Smooth muscle cell (in vitro differentiated cells): ENCODE data around the gene CNN3. TPM values are rescaled to one million over a fixed set of nuclear protein-coding genes. Genes with fewer than 3 reads are reported as not detected.

ENCODE experiments used
- DNase-seq: peaks from one replicate; lab custom pipeline; 2025; ENCODE audit not compliant: unreplicated experiment; lab: John Stamatoyannopoulos, UW
- H2AFZ ChIP-seq: fragments of 200-600 bp; sonication (generic); 2 replicates; pipeline ENCODE4 v1.6.0; 2016; ENCODE audit warnings: antibody characterized with exemption, low read depth, mild to moderate bottlenecking
- H3F3A ChIP-seq: fragments of 200-600 bp; sonication (generic); 2 replicates; pipeline ENCODE4 v1.6.0; 2017; ENCODE audit warnings: antibody characterized with exemption, low read depth
- H3K27ac ChIP-seq: fragments of 200-600 bp; sonication (generic); 2 replicates; pipeline ENCODE4 v1.5.1; 2016; ENCODE audit warnings: low read depth, mild to moderate bottlenecking
- H3K27me3 ChIP-seq: fragments of 200-600 bp; sonication (generic); 2 replicates; pipeline ENCODE4 v1.6.1; 2016; ENCODE audit warnings: low read depth, mild to moderate bottlenecking
- H3K36me3 ChIP-seq: fragments of 200-600 bp; sonication (generic); 2 replicates; pipeline ENCODE4 v1.5.1; 2016; ENCODE audit warnings: low read depth
- H3K4me1 ChIP-seq: fragments of 200-600 bp; sonication (generic); 2 replicates; pipeline ENCODE4 v1.5.1; 2016; ENCODE audit warnings: low read depth
- H3K4me2 ChIP-seq: fragments of 200-600 bp; sonication (generic); 2 replicates; pipeline ENCODE4 v1.6.0; 2016; ENCODE audit warnings: mild to moderate bottlenecking
- H3K4me3 ChIP-seq: fragments of 200-600 bp; sonication (generic); 2 replicates; pipeline ENCODE4 v1.5.1; 2016; ENCODE audit warnings: mild to moderate bottlenecking
- H3K79me2 ChIP-seq: fragments of 200-600 bp; sonication (generic); 2 replicates; pipeline ENCODE4 v1.6.0; 2016; ENCODE audit warnings: low read depth, mild to moderate bottlenecking
- H3K9ac ChIP-seq: fragments of 200-600 bp; sonication (generic); 2 replicates; pipeline ENCODE4 v1.6.0; 2016; ENCODE audit warnings: low read depth
- H3K9me3 ChIP-seq: fragments of 200-600 bp; sonication (generic); replicated peaks from 2 replicates; pipeline ENCODE4 v1.5.1; 2016; ENCODE audit warnings: low read depth
- H4K20me1 ChIP-seq: fragments of 200-600 bp; sonication (generic); 2 replicates; pipeline ENCODE4 v1.6.0; 2016; ENCODE audit warnings: low read depth
- WGBS: methylation state at CpG from one replicate; pipeline ENCODE4 v1.1.7; 2016; ENCODE audit warnings: low lambda C conversion rate; 5-methylcytosine and 5-hydroxymethylcytosine counted together
- polyA plus RNA-seq: library from polyadenylated mRNA; unstranded; fragments of >200 nt; fragmentation: Nextera tagmentation; extraction: Ambion mirVana; gene quantifications from 2 replicates; pipeline ENCODE4 v1.2.1, GENCODE V29; 2016
- total RNA-seq: library from RNA; depleted of rRNA; stranded (reverse); fragments of >200 nt; gene quantifications from 2 replicates; pipeline ENCODE4 v1.2.3, GENCODE V29; 2014
- TF ChIP-seq, protein P1 (sequence below): fragments of 200-600 bp; sonication (generic); IDR thresholded peaks from 2 replicates; pipeline ENCODE4 v1.5.1; 2017; ENCODE audit warnings: borderline replicate concordance, mild to moderate bottlenecking, antibody characterized with exemption; ENCODE audit not compliant: insufficient read depth, poor library complexity, severe bottlenecking

The CNN3 gene
- total and polyA plus RNA-seq, 2 experiments from 2014 or later, result 467 to 633 TPM

DNA sequence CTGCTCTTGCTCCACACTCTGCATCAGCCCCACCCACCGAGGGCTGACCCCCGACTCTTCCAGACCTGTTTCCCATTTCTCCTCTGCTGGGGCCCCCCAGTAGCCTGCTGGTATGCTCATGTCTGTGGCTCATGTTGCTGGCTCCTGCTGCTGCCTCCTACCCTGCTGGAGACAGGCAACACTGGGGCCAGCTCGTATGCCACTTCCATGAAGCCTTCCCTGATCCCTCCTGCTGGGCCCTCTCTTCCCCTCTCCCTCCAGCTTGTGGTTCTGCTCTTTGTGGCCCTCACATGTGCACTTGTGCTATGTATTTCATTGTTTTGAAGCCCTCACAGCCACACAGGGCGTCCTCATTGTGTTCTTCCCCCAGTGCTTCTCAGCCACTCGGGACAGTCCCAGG lies 40.5 kb downstream of the CNN3 start:
- WGBS, result 90% methylated on average over 5 of the region's 5 CpGs
- TF ChIP-seq, protein P1, sequence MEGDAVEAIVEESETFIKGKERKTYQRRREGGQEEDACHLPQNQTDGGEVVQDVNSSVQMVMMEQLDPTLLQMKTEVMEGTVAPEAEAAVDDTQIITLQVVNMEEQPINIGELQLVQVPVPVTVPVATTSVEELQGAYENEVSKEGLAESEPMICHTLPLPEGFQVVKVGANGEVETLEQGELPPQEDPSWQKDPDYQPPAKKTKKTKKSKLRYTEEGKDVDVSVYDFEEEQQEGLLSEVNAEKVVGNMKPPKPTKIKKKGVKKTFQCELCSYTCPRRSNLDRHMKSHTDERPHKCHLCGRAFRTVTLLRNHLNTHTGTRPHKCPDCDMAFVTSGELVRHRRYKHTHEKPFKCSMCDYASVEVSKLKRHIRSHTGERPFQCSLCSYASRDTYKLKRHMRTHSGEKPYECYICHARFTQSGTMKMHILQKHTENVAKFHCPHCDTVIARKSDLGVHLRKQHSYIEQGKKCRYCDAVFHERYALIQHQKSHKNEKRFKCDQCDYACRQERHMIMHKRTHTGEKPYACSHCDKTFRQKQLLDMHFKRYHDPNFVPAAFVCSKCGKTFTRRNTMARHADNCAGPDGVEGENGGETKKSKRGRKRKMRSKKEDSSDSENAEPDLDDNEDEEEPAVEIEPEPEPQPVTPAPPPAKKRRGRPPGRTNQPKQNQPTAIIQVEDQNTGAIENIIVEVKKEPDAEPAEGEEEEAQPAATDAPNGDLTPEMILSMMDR, result no peak
- no peaks in the 10 kb centered on the region for H4K20me1 ChIP-seq
- no peak overlapping the region for H3K4me2 ChIP-seq
- H3K4me3 ChIP-seq, result no peak overlapping the region
- no peak overlapping the region for H3K9ac ChIP-seq
- H3F3A ChIP-seq, result peaks cover 21% of the 10 kb centered on the region
- no peaks in the 10 kb centered on the region for H3K27me3 ChIP-seq
- H3K27ac ChIP-seq, result no peak overlapping the region
- no peaks in the 10 kb centered on the region for H3K9me3 ChIP-seq
- H3K79me2 ChIP-seq, result no peaks in the 10 kb centered on the region
- no peaks in the 10 kb centered on the region for H3K36me3 ChIP-seq
- DNase-seq, result no peak
- H2AFZ ChIP-seq, result no peak overlapping the region
- peaks cover 13% of the 10 kb centered on the region for H3K4me1 ChIP-seq

DNA sequence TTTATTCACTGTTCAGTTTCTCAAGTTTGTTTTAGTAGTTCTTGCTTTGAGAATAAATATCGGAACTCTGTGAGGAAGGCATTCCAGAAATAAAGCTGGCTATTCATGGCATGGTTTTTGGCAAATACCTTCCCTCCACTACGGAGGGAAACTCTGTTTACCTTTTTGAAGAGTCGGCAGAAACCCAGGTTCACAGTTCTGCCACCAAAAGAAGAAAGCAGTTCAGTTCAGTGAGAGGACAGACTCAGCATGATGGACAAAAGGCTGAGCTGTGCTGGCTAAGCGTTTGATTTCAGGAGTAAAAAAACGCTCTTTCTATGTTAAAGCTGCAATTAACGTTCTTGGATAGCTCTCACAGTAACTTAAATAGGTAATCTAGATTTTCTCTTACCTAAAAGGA lies 42.4 kb downstream of the CNN3 start:
- H2AFZ ChIP-seq, result no peak overlapping the region
- H3K4me3 ChIP-seq, result no peak overlapping the region
- H3K4me2 ChIP-seq, result peak overlapping the region; percentile 52
- H3K9me3 ChIP-seq, result no peaks in the 10 kb centered on the region
- no peaks in the 10 kb centered on the region for H3K27me3 ChIP-seq
- H3F3A ChIP-seq, result peaks cover 15% of the 10 kb centered on the region
- H4K20me1 ChIP-seq, result no peaks in the 10 kb centered on the region
- WGBS, result 79% methylated on average over 6 of the region's 6 CpGs
- no peaks in the 10 kb centered on the region for H3K36me3 ChIP-seq
- peaks cover 13% of the 10 kb centered on the region for H3K4me1 ChIP-seq
- TF ChIP-seq, protein P1, result no peak
- no peaks in the 10 kb centered on the region for H3K79me2 ChIP-seq
- peak overlapping the region; percentile 58 for H3K27ac ChIP-seq
- no peak for DNase-seq
- H3K9ac ChIP-seq, result no peak overlapping the region

GRCh38 chr1:94884106-94884505 lies 42.8 kb downstream of the CNN3 start:
- H3K9me3 ChIP-seq, result no peaks in the 10 kb centered on the region
- peak overlapping the region; percentile 52 for H3K4me2 ChIP-seq
- H3K4me1 ChIP-seq, result peaks cover 13% of the 10 kb centered on the region
- H3K79me2 ChIP-seq, result no peaks in the 10 kb centered on the region
- peaks cover 14% of the 10 kb centered on the region for H3F3A ChIP-seq
- no peak for DNase-seq
- H2AFZ ChIP-seq, result no peak overlapping the region
- no peak overlapping the region for H3K4me3 ChIP-seq
- TF ChIP-seq, protein P1, result no peak
- no peak overlapping the region for H3K9ac ChIP-seq
- H3K36me3 ChIP-seq, result no peaks in the 10 kb centered on the region
- no peaks in the 10 kb centered on the region for H4K20me1 ChIP-seq
- peak overlapping the region; percentile 58 for H3K27ac ChIP-seq
- WGBS, result 25% methylated on average over 6 of the region's 6 CpGs
- no peaks in the 10 kb centered on the region for H3K27me3 ChIP-seq

- H3K79me2 ChIP-seq, result no peaks in the 10 kb centered on the region
- no peak overlapping the region for H3K4me2 ChIP-seq
- no peaks in the 10 kb centered on the region for H4K20me1 ChIP-seq
- no peak overlapping the region for H3K4me3 ChIP-seq
- H3K36me3 ChIP-seq, result no peaks in the 10 kb centered on the region
- peak overlapping the region; percentile 58 for H3K27ac ChIP-seq
- H3K27me3 ChIP-seq, result no peaks in the 10 kb centered on the region
- H3K9ac ChIP-seq, result no peak overlapping the region
- H3K9me3 ChIP-seq, result no peaks in the 10 kb centered on the region
- peaks cover 11% of the 10 kb centered on the region for H3F3A ChIP-seq
- DNase-seq, result no peak
- TF ChIP-seq, protein P1, result no peak
- WGBS, result 76% methylated on average over 4 of the region's 4 CpGs
- peaks cover 13% of the 10 kb centered on the region for H3K4me1 ChIP-seq
- no peak overlapping the region for H2AFZ ChIP-seq
Measured at GRCh38 chr1:94883691-94884090, 43.2 kb downstream of the CNN3 start.
